ENCODE measurements around the gene IMPG2.

Gene IMPG2

GRCh38 chr3:101184111-101184510 lies 136.3 kb downstream of the IMPG2 start:
- DNase-seq (ENCODE audit: low read depth) = no peak

GRCh38 chr3:101183151-101183550 lies 137.2 kb downstream of the IMPG2 start:
- no peak for DNase-seq (ENCODE audit: low read depth)

- no peak for DNase-seq (ENCODE audit: low read depth)
Observed at GRCh38 chr3:101182734-101183133, 137.6 kb downstream of the IMPG2 start.

GRCh38 chr3:101181801-101182200 lies 138.6 kb downstream of the IMPG2 start:
- no peak for DNase-seq (ENCODE audit: low read depth)

GRCh38 chr3:101179637-101180036 lies 140.7 kb downstream of the IMPG2 start:
- no peak for DNase-seq (ENCODE audit: low read depth)

- DNase-seq (ENCODE audit: low read depth) = no peak
Observed at GRCh38 chr3:101177577-101177976, 142.8 kb downstream of the IMPG2 start.
